Vagina (tissue), 2 donors: ENCODE measurements around the gene ANP32B. TPM values are rescaled to one million over a fixed set of nuclear protein-coding genes. Genes with fewer than 3 reads are reported as not detected.

Source experiments
- DNase-seq, 2 donors: peaks; one replicate each; pipeline ENCODE4 v3.0.0-alpha.2; 2017; ENCODE audit errors: extremely low spot score in 2 of 2
- H3K27ac ChIP-seq: fragments of 200-600 bp; sonication (generic); one replicate; pipeline ENCODE4 v1.5.1; 2019
- H3K27me3 ChIP-seq: fragments of 200-600 bp; sonication (generic); one replicate; pipeline ENCODE4 v1.5.1; 2019
- H3K36me3 ChIP-seq, 2 donors: fragments of 200-600 bp; sonication (generic); one replicate each; pipeline ENCODE4 v1.5.1; 2017 to 2019
- H3K4me1 ChIP-seq: fragments of 200-600 bp; sonication (generic); one replicate; pipeline ENCODE4 v1.5.1; 2019
- H3K4me3 ChIP-seq, 2 donors: fragments of 200-600 bp; sonication (generic); 1 replicate in 1 of 2; 2 replicates in 1 of 2; pipeline ENCODE4 v1.5.1; 2016 to 2019
- H3K9me3 ChIP-seq: fragments of 200-600 bp; sonication (generic); one replicate; pipeline ENCODE4 v1.5.1; 2019
- CTCF ChIP-seq, 3 experiments: fragments of 450-650 bp in 2 of 3; fragments of 200-600 bp in 1 of 3; sonication (generic) in 1 of 3; IDR thresholded peaks; one replicate each; pipeline ENCODE4 v1.5.1; 2017 to 2019; ENCODE audit warnings: antibody characterized with exemption in 3 of 3, mild to moderate bottlenecking in 2 of 3, moderate library complexity in 2 of 3
- POLR2A ChIP-seq, 2 donors: fragments of 450-650 bp; IDR thresholded peaks; one replicate each; pipeline ENCODE4 v1.6.1; 2017; ENCODE audit warnings: antibody characterized with exemption in 2 of 2, mild to moderate bottlenecking in 2 of 2, moderate library complexity in 2 of 2
- POLR2AphosphoS5 ChIP-seq, 2 donors: sonication (generic); formaldehyde crosslinking; IDR thresholded peaks; one replicate each; pipeline ENCODE4 v1.9.0; 2017; ENCODE audit warnings: antibody characterized with exemption in 2 of 2, mild to moderate bottlenecking in 2 of 2, low read depth in 1 of 2; ENCODE audit not compliant: insufficient read depth in 1 of 2
- intact Hi-C: fragments of 100-400 bp; cut with DNase I; formaldehyde crosslinking; loops from one replicate; pipeline ENCODE4 v1.15.1; 2023
- total RNA-seq: library from RNA; depleted of rRNA; stranded (reverse); fragments of >200 nt; gene quantifications from one replicate; pipeline ENCODE4 v1.2.3, GENCODE V29; 2016

ANP32B gene
- total RNA-seq, 1 donor from 2014 or later, result 75.1 TPM

DNA sequence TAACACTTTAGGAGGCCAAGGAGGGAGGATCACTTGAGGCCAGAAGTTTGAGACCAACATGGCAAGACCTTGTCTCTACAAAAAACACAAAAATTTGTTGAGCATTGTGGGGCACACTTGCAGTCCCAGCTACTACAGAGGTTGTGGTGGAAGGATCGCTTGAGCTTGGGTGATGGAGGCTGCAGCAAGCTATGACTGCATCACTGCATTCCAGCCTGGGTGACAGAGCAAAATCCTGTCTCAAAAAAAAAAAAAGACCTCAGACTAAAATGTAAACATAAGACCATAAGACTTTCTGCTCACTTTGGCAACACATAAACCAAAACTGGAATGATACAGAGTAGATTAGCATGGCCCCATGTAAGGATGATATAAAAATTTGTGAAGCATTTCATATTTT lies 48.8 kb downstream of the ANP32B start:
- TF ChIP-seq CTCF (IDR thresholded peaks at IDR 0.05) (no peak), POLR2AphosphoS5 (IDR thresholded peaks at IDR 0.05; ENCODE audit: insufficient read depth in 1 of 2, low read depth in 1 of 2) (no peak), POLR2A (IDR thresholded peaks at IDR 0.05) (no peak)
- no peak overlapping the region for H3K4me3 ChIP-seq
- H3K4me1 ChIP-seq, result peaks cover 6% of the 10 kb centered on the region
- intact Hi-C loops, result no loop called here
- no peaks in the 10 kb centered on the region for H3K36me3 ChIP-seq
- H3K27me3 ChIP-seq, result no peaks in the 10 kb centered on the region
- H3K27ac ChIP-seq, result no peak overlapping the region
- no peak for DNase-seq
- no peaks in the 10 kb centered on the region for H3K9me3 ChIP-seq

DNA sequence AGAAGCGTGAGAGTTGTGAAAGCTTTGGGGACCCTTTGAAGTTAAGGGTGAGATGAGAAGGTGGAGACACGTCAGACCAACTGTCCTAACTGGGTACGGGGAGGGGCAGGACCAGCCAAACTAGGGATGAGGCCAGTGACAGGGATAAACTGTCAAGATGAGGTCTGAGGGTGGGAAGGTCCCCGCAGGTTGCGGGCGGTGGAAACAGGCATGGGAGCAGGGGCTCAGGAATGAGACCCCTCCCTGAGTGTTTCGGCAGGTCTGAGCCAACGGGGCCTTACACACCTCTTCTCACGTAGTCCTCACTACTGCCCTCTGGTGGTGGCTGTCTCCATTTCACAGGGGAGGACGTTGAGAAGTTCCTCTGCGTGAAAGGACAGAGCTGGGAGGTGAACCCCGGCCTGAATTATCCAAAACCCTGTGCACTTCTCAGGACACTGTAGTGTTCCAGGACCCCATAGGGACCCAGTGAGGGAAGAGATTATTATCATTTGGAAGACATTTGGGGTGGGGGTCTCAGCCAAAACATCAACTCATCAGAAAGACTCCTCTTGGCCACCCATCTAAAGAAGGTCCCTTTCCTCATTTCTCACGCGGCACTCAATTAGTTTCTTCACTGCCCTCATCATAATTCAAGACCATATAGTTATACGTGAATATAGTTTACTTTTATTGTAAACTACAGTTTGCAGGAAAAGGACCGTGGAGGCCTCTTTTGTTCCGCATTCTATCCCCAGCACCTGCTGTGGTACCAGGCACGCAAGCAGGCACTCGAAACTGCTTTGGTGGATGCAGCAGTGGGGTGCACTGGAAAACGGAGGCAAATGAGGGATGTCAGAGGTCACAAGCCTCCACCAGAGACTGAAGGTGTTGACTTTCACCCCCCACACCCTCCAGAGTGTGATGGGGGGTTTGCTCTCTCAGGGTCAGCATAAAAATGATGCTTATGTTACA lies 51.7 kb downstream of the ANP32B start:
- Histone ChIP-seq H3K27ac (no peak overlapping the region), H3K27me3 (no peaks in the 10 kb centered on the region), H3K36me3 (no peaks in the 10 kb centered on the region), H3K4me3 (no peak overlapping the region), H3K4me1 (peaks cover 6% of the 10 kb centered on the region), H3K9me3 (no peaks in the 10 kb centered on the region)
- DNase-seq, result no peak
- TF ChIP-seq CTCF (IDR thresholded peaks at IDR 0.05) (peak; percentile 56 to 81 (median 78)), POLR2AphosphoS5 (IDR thresholded peaks at IDR 0.05; ENCODE audit: insufficient read depth in 1 of 2, low read depth in 1 of 2) (no peak), POLR2A (IDR thresholded peaks at IDR 0.05) (no peak)
- intact Hi-C loops, result loop anchor here (5.0 kb wide), 1 partner anchor 113 kb away; the partner anchor contains the start of gene TRMO

GRCh38 chr9:98037357-98037756 lies 54.2 kb downstream of the ANP32B start:
- intact Hi-C loops, result loop anchor here (5.0 kb wide), 1 partner anchor 115 kb away; the partner anchor contains the start of gene TRMO
- H3K36me3 ChIP-seq, result no peaks in the 10 kb centered on the region
- no peak overlapping the region for H3K27ac ChIP-seq
- no peak for DNase-seq
- H3K4me1 ChIP-seq, result peaks cover 6% of the 10 kb centered on the region
- H3K4me3 ChIP-seq, result no peak overlapping the region
- H3K9me3 ChIP-seq, result no peaks in the 10 kb centered on the region
- no peaks in the 10 kb centered on the region for H3K27me3 ChIP-seq
- TF ChIP-seq CTCF (IDR thresholded peaks at IDR 0.05), result no peak
- TF ChIP-seq POLR2AphosphoS5 (IDR thresholded peaks at IDR 0.05; ENCODE audit: insufficient read depth in 1 of 2, low read depth in 1 of 2), result no peak
- TF ChIP-seq POLR2A (IDR thresholded peaks at IDR 0.05), result no peak

DNA sequence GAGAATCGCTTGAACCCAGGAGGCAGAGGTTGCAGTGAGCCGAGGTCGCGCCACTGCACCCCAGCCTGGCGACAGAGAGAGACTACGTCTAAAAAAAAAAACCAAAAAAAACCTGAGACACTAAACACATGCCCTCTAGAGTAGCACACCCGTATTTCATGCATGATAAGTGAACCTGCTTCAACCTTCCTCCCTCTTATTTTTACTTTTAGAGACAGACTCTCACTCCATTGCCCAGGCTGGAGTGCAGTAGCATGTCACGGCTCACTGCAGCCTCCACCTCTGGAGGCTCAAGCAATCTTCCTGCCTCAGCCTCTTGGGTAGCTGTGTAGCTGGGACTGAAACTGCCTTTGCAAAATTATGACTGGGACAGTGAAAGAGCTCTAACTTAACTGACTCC lies 55.8 kb downstream of the ANP32B start:
- H3K27ac ChIP-seq, result no peak overlapping the region
- intact Hi-C loops, result loop anchor here (5.0 kb wide), 1 partner anchor 117 kb away; the partner anchor contains the start of gene TRMO

More for the DNA sequence above, 55.8 kb downstream of the ANP32B start:
- Histone ChIP-seq H3K4me3 (no peak overlapping the region), H3K4me1 (peaks cover 6% of the 10 kb centered on the region), H3K27me3 (no peaks in the 10 kb centered on the region), H3K36me3 (no peaks in the 10 kb centered on the region), H3K9me3 (no peaks in the 10 kb centered on the region)
- DNase-seq, result no peak
- no peak for TF ChIP-seq POLR2A (IDR thresholded peaks at IDR 0.05)
- no peak for TF ChIP-seq CTCF (IDR thresholded peaks at IDR 0.05)
- no peak for TF ChIP-seq POLR2AphosphoS5 (IDR thresholded peaks at IDR 0.05; ENCODE audit: insufficient read depth in 1 of 2, low read depth in 1 of 2)
